WTC11 (cell line): Measurements from ENCODE around the gene FKBP5.

Experiments
- CBFB ChIP-seq: sonication (generic); formaldehyde crosslinking; IDR thresholded peaks from 2 replicates; pipeline ENCODE4 v1.8.1; 2022; ENCODE audit warnings: mild to moderate bottlenecking, low read depth, missing genetic modification reagents
- CTCF ChIP-seq: fragments of 200-600 bp; IDR thresholded peaks from 2 replicates; pipeline ENCODE4 v1.8.0; 2022; ENCODE audit warnings: antibody characterized with exemption
- IRF1 ChIP-seq: sonication (generic); formaldehyde crosslinking; IDR thresholded peaks from 2 replicates; pipeline ENCODE4 v1.8.0; 2023; ENCODE audit warnings: missing genetic modification reagents
- NFE2L1 ChIP-seq: sonication (generic); formaldehyde crosslinking; IDR thresholded peaks from 2 replicates; pipeline ENCODE4 v1.8.1; 2023; ENCODE audit warnings: missing genetic modification reagents
- PREB ChIP-seq: sonication (generic); formaldehyde crosslinking; IDR thresholded peaks from 2 replicates; pipeline ENCODE4 v1.8.1; 2022; ENCODE audit warnings: mild to moderate bottlenecking, missing genetic modification reagents, moderate library complexity, borderline replicate concordance
- STAT6 ChIP-seq: sonication (generic); formaldehyde crosslinking; conservative IDR thresholded peaks from 2 replicates; pipeline ENCODE4 v1.8.1; 2023; ENCODE audit warnings: mild to moderate bottlenecking, low read depth, missing genetic modification reagents, moderate library complexity
- TCF7 ChIP-seq: sonication (generic); formaldehyde crosslinking; IDR thresholded peaks from 2 replicates; pipeline ENCODE4 v1.8.0; 2022; ENCODE audit warnings: mild to moderate bottlenecking, low read depth, missing genetic modification reagents, moderate library complexity
- ZNF232 ChIP-seq: sonication (generic); formaldehyde crosslinking; IDR thresholded peaks from 2 replicates; pipeline ENCODE4 v1.8.0; 2022; ENCODE audit warnings: mild to moderate bottlenecking, missing genetic modification reagents
- ZNF263 ChIP-seq: sonication (generic); formaldehyde crosslinking; IDR thresholded peaks from 2 replicates; pipeline ENCODE4 v1.8.1; 2022; ENCODE audit warnings: low read depth, mild to moderate bottlenecking, moderate library complexity, missing genetic modification reagents

DNA sequence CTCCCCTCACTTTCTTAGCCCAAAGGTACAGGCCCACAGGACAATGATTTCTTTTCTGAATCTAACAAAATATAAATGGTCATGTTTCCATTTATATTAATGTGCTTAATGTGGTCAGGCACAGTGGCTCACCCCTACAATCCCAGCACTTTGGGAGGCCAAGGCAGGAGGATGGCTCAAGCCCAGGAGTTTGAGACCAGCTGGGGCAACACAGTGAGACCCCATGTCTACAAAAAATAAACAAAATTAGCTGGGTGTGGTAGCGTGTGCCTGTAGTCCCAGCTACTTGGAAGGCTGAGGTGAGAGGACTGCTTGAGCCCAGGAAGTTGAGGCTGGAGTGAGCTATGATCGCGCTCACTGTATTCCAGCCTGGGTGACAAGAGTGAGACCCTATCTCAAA, 98.8 kb downstream of the FKBP5 start:
- TF ChIP-seq ZNF232 (CRISPR knock-in tag) = no peak
- no peak for TF ChIP-seq CTCF
- no peak for TF ChIP-seq IRF1 (CRISPR knock-in tag)
- no peak for TF ChIP-seq PREB (CRISPR knock-in tag)
- TF ChIP-seq ZNF263 (CRISPR knock-in tag) = no peak
- no peak for TF ChIP-seq TCF7 (CRISPR knock-in tag)
- TF ChIP-seq NFE2L1 (CRISPR knock-in tag) = no peak
- no peak for TF ChIP-seq CBFB
- no peak for TF ChIP-seq STAT6 (CRISPR knock-in tag)
